ENCODE data around the gene SEL1L2.

SEL1L2 gene

GRCh38 chr20:13824459-13824858 is 166.0 kb downstream of the SEL1L2 start:
- Mint-ChIP-seq H3K4me3 (no peak overlapping the region), H3K9me3 (no peaks in the 10 kb centered on the region), H3K4me1 (no peaks in the 10 kb centered on the region), H3K36me3 (ENCODE audit: low read depth) (peaks cover 9% of the 10 kb centered on the region), H3K27me3 (ENCODE audit: low read depth) (no peaks in the 10 kb centered on the region), H3K27ac (no peak overlapping the region)
- TF ChIP-seq CTCF (IDR thresholded peaks at IDR 0.05; ENCODE audit: unreplicated experiment in 3 of 3) = no peak

- no peaks in the 10 kb centered on the region for H3K27me3 Mint-ChIP-seq (ENCODE audit: low read depth)
- no peaks in the 10 kb centered on the region for H3K4me1 Mint-ChIP-seq
- no peak for TF ChIP-seq CTCF (IDR thresholded peaks at IDR 0.05; ENCODE audit: unreplicated experiment in 3 of 3)
- H3K36me3 Mint-ChIP-seq (ENCODE audit: low read depth) = peaks cover 16% of the 10 kb centered on the region
- no peaks in the 10 kb centered on the region for H3K9me3 Mint-ChIP-seq
- H3K4me3 Mint-ChIP-seq = no peak overlapping the region
- H3K27ac Mint-ChIP-seq = no peak overlapping the region
Measured at GRCh38 chr20:13822459-13822858, 168.0 kb downstream of the SEL1L2 start.

GRCh38 chr20:13821876-13822275 is 168.5 kb downstream of the SEL1L2 start:
- TF ChIP-seq CTCF (IDR thresholded peaks at IDR 0.05; ENCODE audit: unreplicated experiment in 3 of 3) = no peak
- Mint-ChIP-seq H3K27ac (no peak overlapping the region), H3K36me3 (ENCODE audit: low read depth) (peaks cover 17% of the 10 kb centered on the region), H3K27me3 (ENCODE audit: low read depth) (no peaks in the 10 kb centered on the region), H3K4me3 (no peak overlapping the region), H3K4me1 (no peaks in the 10 kb centered on the region), H3K9me3 (no peaks in the 10 kb centered on the region)

- no peaks in the 10 kb centered on the region for H3K9me3 Mint-ChIP-seq
- peaks cover 27% of the 10 kb centered on the region for H3K36me3 Mint-ChIP-seq (ENCODE audit: low read depth)
- H3K4me3 Mint-ChIP-seq = no peak overlapping the region
- no peak overlapping the region for H3K27ac Mint-ChIP-seq
- TF ChIP-seq CTCF (IDR thresholded peaks at IDR 0.05; ENCODE audit: unreplicated experiment in 3 of 3) = peak; percentile 55 to 69 (median 65)
- H3K4me1 Mint-ChIP-seq = no peaks in the 10 kb centered on the region
- no peaks in the 10 kb centered on the region for H3K27me3 Mint-ChIP-seq (ENCODE audit: low read depth)
Measured at GRCh38 chr20:13819885-13820645, 170.3 kb downstream of the SEL1L2 start.

GRCh38 chr20:13817342-13817741 is 173.1 kb downstream of the SEL1L2 start:
- Mint-ChIP-seq H3K36me3 (ENCODE audit: low read depth) (peaks cover 38% of the 10 kb centered on the region), H3K9me3 (no peaks in the 10 kb centered on the region), H3K27ac (no peak overlapping the region), H3K4me3 (no peak overlapping the region), H3K4me1 (no peaks in the 10 kb centered on the region), H3K27me3 (ENCODE audit: low read depth) (no peaks in the 10 kb centered on the region)
- TF ChIP-seq CTCF (IDR thresholded peaks at IDR 0.05; ENCODE audit: unreplicated experiment in 3 of 3) = no peak

GRCh38 chr20:13816757-13817156 is 173.7 kb downstream of the SEL1L2 start:
- no peak for TF ChIP-seq CTCF (IDR thresholded peaks at IDR 0.05; ENCODE audit: unreplicated experiment in 3 of 3)
- Mint-ChIP-seq H3K9me3 (no peaks in the 10 kb centered on the region), H3K4me1 (no peaks in the 10 kb centered on the region), H3K36me3 (ENCODE audit: low read depth) (peaks cover 43% of the 10 kb centered on the region), H3K27ac (no peak overlapping the region), H3K27me3 (ENCODE audit: low read depth) (no peaks in the 10 kb centered on the region), H3K4me3 (no peak overlapping the region)
